GM19397 (cell line): Measurements from ENCODE around the gene FAM72C.
"Not testable (repeated sequence)": the region's sequence is repeated elsewhere in the genome, so short reads cannot be mapped to it uniquely, and the experiment has no call there.

Experiments used
- ATAC-seq: cut with Tn5 transposase; IDR thresholded peaks from one replicate; pipeline ENCODE4 v1.9.1; 2021; ENCODE audit warnings: mild to moderate bottlenecking, moderate library complexity; ENCODE audit not compliant: unreplicated experiment

Gene FAM72C

GRCh38 chr1:143987868-143988267 lies 16.1 kb upstream of the FAM72C start:
- not testable (repeated sequence) for ATAC-seq

DNA sequence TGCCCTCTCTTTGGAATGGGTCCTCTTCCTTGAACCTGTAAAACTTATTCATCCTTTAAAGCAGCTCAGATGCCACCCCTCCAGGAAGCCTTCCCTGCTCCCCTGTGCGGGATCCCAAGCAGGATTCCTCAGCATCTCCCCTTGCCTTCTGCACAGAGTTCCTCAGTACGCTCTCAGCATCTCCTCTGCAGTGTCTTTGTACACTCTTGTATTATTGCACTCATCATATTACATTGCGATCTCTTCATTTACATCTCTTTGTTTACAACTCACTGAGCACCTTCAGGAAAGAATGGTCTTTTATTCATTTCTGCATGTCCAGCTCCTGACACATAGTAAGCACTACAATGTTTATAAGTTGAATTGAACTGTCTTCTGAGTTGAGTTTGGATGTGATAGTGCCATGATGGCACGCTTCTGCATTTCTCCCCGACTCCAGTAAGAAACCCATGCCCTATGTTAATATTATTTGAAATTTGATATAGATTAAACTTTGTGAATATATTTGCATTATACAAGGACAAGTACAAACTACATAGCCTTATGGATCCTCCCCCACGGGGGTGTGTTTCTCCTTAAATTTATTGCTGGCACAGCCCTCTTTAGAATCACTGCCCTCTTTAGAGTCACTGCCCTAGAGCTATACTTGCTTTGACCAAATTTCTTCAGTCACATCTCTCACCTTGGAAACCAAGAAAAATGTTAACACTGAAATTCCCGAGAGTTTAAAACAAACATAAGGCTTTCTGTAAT lies 13.1 kb upstream of the FAM72C start:
- ATAC-seq, result not testable (repeated sequence)

GRCh38 chr1:143974416-143974815 lies 2.6 kb upstream of the FAM72C start:
- not testable (repeated sequence) for ATAC-seq

- ATAC-seq, result not testable (repeated sequence)
These were observed 2.2 kb upstream of the FAM72C start for GRCh38 chr1:143973876-143974414.

DNA sequence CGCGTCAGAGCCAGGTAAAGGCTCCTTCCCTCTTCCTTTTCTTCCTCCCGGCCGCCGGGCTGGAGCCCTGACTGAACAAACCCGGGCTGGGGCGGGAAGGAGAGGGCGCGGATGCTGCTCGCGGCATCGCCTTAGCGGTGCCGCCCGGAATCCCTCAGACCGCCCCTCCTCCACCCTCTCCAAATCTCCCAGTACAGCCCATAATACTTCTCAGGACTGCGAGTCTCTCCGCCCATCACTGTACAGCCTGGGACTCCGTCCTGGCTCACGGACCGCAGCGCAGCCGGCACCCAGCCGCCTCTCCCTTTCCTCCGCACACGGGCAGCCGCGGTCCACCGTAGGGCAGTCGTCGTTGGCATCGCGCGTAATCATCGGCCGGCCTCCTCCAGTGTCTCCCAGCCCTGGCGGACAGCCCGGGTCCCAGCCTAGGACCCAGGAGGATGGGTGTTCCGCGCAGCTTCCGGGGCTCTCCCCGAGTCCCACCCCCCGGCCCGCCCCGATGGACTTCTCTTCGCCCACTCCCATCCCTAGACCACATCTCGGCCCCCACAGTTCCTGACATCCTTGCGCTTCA lies 1.1 kb upstream of the FAM72C start:
- ATAC-seq, result peak; percentile 7

DNA sequence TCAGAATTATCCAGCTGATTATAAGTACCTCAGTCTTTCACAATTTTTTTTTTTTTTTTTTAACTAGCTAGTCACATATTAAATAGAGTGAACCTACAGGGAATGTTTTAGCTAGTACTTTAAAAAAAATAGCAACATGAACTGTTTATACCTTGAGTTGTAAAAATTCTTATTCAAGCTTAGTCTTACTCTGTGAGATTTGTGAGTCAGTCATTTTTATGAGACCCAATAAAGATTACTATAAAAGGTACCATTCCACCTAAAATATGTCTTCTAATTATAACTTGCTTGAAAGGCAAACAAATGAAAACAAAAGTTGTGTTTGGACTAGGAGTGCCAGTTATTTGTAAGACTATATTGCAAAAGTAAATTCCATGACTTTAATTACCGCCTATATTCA lies 5.9 kb downstream of the FAM72C start:
- ATAC-seq, result not testable (repeated sequence)

DNA sequence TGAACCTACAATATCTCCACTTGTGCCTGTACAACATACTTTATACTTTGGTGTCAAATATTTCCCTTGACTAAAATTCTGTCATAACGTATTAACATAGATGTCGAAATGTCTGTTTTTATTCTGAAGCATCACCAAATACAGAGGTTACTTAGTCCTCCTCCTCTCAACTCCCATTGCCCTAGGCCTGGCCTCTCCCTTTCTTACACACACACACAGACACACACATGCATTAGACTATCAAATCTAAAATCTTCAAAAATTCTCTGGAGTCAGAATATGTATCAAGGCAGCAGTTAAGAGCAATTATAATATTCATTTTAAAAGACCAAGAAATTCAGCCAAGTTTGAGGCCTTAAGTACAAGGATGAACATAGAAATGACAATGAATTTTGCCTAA lies 7.5 kb downstream of the FAM72C start:
- not testable (repeated sequence) for ATAC-seq

GRCh38 chr1:143955930-143956329 lies 15.9 kb downstream of the FAM72C start:
- not testable (repeated sequence) for ATAC-seq

- ATAC-seq, result not testable (repeated sequence)
These were observed 18.9 kb downstream of the FAM72C start for GRCh38 chr1:143952913-143953312.

- not testable (repeated sequence) for ATAC-seq
These were observed 20.0 kb downstream of the FAM72C start for GRCh38 chr1:143951485-143952391.

- not testable (repeated sequence) for ATAC-seq
These were observed 24.0 kb downstream of the FAM72C start for GRCh38 chr1:143947749-143948148.

DNA sequence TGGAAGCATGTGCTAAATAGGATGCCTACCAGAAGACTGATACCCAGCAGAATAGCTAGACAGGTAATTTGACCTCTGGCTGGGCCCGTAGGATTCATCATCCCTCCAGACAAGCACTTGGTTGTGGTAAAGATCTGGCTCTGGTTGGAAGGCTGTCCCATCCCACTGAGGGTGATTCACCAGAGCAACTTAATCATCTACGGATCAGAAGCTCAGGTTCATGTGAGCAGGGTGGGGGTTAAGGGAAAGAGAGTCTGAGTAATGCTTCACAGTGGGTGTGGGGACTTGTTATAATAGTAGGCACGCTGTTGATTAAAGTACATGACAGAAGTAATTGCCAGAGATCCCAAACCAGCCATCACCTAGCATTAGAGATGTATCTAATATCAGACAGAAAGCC lies 26.5 kb downstream of the FAM72C start:
- ATAC-seq, result not testable (repeated sequence)

GRCh38 chr1:143944576-143945240 lies 27.1 kb downstream of the FAM72C start:
- not testable (repeated sequence) for ATAC-seq

- not testable (repeated sequence) for ATAC-seq
These were observed 28.3 kb downstream of the FAM72C start for GRCh38 chr1:143943319-143943978.

DNA sequence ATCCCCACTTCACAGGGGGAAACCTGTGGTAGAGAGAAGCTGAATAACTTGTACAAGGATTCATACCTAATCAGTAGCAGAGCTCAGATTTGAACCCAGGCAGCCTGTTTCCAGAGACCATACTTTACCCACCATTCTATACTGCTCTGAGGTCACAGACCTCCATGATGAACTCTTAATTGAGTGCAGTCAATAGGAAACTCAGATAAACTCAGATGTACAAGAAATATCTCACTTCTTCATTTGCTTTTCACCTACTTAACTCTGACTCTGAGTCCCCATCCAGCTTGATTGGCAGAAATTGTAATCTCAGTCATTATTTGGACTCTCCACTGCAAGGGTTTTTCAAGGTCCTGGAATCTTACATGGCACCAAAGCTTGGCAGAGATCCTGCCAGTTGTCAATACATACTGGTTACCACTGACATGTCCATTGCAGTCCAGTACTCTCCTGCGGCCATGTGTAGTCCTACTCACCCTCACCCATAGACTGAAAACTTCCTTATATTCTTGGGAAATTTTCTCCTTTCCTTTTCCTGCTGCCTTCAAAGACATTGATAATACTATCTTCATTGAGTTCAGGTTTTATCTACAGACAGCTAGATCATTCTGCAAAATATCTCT lies 29.4 kb downstream of the FAM72C start:
- ATAC-seq, result not testable (repeated sequence)

DNA sequence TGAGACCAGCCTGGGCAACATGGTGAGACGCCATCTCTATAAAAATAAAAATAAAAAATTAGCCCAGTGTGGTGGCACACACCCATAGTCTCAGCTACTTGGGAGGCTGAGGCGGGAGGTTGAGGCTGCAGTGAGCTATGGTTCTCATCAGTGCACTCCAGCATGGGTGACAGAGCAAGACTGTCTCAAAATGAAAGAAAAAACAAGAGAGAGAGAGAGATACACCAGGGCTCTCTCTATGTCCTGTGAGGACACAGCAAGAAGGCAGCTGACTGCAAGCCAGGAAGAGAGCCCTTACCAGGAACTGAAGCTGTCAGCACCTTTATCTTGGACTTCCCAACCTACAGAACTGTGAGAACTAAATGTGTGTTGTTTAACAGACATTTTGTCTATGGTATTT lies 32.1 kb downstream of the FAM72C start:
- not testable (repeated sequence) for ATAC-seq

DNA sequence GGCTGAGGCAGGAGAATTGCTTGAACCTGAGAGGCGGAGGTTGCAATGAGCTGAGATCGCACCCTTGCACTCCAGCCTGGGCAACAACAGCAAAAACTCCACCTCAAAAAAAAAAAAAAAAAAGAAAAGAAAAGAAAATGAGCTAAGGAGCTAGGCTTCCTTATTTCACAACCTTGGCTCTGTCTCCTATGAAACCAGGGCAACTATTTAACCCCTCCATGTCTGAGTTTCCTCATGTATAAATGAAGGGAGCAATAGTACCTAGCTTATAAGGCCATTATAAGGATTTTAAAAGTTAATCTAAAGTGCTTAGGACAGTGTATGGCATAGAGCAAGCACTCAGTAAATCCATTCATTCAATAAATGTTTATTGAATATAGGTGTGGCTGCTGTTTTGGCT lies 32.9 kb downstream of the FAM72C start:
- ATAC-seq, result not testable (repeated sequence)

- ATAC-seq, result not testable (repeated sequence)
These were observed 35.2 kb downstream of the FAM72C start for GRCh38 chr1:143936457-143937115.

GRCh38 chr1:143919127-143919526 lies 52.7 kb downstream of the FAM72C start:
- not testable (repeated sequence) for ATAC-seq
